Karpas-422 (cell line): ENCODE data around the gene SYDE1. TPM values are rescaled to one million over a fixed set of nuclear protein-coding genes. Genes with fewer than 3 reads are reported as not detected.

Experiments used
- DNase-seq: peaks from one replicate; pipeline ENCODE4 v3.0.0-alpha.2; 2015
- H2AFZ ChIP-seq: fragments of 200-600 bp; sonication (generic); 2 replicates; pipeline ENCODE4 v1.6.1; 2014; ENCODE audit warnings: antibody characterized with exemption, low read length, mixed read lengths
- H3K27ac ChIP-seq: fragments of 200-600 bp; sonication (generic); 2 replicates; pipeline ENCODE4 v1.5.1; 2014; ENCODE audit warnings: mild to moderate bottlenecking, low read length, moderate library complexity
- H3K27me3 ChIP-seq: fragments of 200-600 bp; sonication (generic); 2 replicates; pipeline ENCODE4 v1.6.1; 2014; ENCODE audit warnings: low read length, mixed read lengths
- H3K36me3 ChIP-seq: fragments of 200-600 bp; sonication (generic); 2 replicates; pipeline ENCODE4 v1.6.1; 2014; ENCODE audit warnings: low read length, mixed read lengths; ENCODE audit not compliant: insufficient read depth
- H3K4me1 ChIP-seq: fragments of 200-600 bp; sonication (generic); 2 replicates; pipeline ENCODE4 v1.6.1; 2014; ENCODE audit warnings: mild to moderate bottlenecking, low read length, mixed read lengths
- H3K4me2 ChIP-seq: fragments of 200-600 bp; sonication (generic); 2 replicates; pipeline ENCODE4 v1.6.1; 2014; ENCODE audit warnings: low read length, low read depth, mild to moderate bottlenecking; ENCODE audit not compliant: poor library complexity, severe bottlenecking
- H3K4me3 ChIP-seq: fragments of 200-600 bp; sonication (generic); 2 replicates; pipeline ENCODE4 v1.5.1; 2014; ENCODE audit warnings: mild to moderate bottlenecking, antibody characterized with exemption, low read length, mixed read lengths
- H3K79me2 ChIP-seq: fragments of 200-600 bp; sonication (generic); 2 replicates; pipeline ENCODE4 v1.6.1; 2014; ENCODE audit warnings: mild to moderate bottlenecking, low read length, mixed read lengths
- H3K9ac ChIP-seq: fragments of 200-600 bp; sonication (generic); 2 replicates; pipeline ENCODE4 v1.6.0; 2014; ENCODE audit warnings: low read length
- H3K9me2 ChIP-seq: fragments of 200-600 bp; sonication (generic), shearing (Covaris generic); replicated peaks from 2 replicates; pipeline ENCODE4 v1.6.0; 2014; ENCODE audit warnings: mild to moderate bottlenecking, low read length, moderate library complexity; ENCODE audit not compliant: insufficient read depth
- H3K9me3 ChIP-seq: fragments of 300-700, 200-600 bp; sonication (generic); 2 replicates; pipeline ENCODE4 v1.6.1; 2014; ENCODE audit warnings: low read length, mixed read lengths
- H4K20me1 ChIP-seq: fragments of 200-600 bp; sonication (generic); 2 replicates; pipeline ENCODE4 v1.6.1; 2014; ENCODE audit warnings: mild to moderate bottlenecking, antibody characterized with exemption, low read length, low read depth; ENCODE audit not compliant: insufficient read depth
- small RNA-seq: library from RNA; depleted of rRNA; stranded (forward); fragments of <200 nt; gene quantifications from one replicate; pipeline ENCODE3, GENCODE V24; 2014
- total RNA-seq: library from RNA; depleted of rRNA; stranded (reverse); fragments of >200 nt; shearing (Covaris generic); gene quantifications from 2 replicates; pipeline ENCODE4 v1.2.3, GENCODE V29; 2014; ENCODE audit warnings: low replicate concordance; rRNA removed

SYDE1 gene
- total RNA-seq, 1 experiment from 2014 or later, result not detected

GRCh38 chr19:15161028-15161984, 54.1 kb downstream of the SYDE1 start:
- Histone ChIP-seq H3K27ac (no peak overlapping the region), H3K4me1 (peaks cover 9% of the 10 kb centered on the region), H3K36me3 (peaks cover 18% of the 10 kb centered on the region), H3K4me2 (no peak overlapping the region), H3K9ac (no peak overlapping the region), H3K79me2 (no peaks in the 10 kb centered on the region), H4K20me1 (no peaks in the 10 kb centered on the region), H3K9me3 (peaks cover 6% of the 10 kb centered on the region; the same call in 1 of the 2 replicates), H3K9me2 (no peaks in the 10 kb centered on the region), H3K4me3 (no peak overlapping the region), H2AFZ (no peak overlapping the region), H3K27me3 (no peaks in the 10 kb centered on the region)
- DNase-seq, result peak; percentile 84

Small RNA genes lying within 50 kb of the gene (small RNA-seq; reads per million reads assigned to genes)
- gene RNU6-782P, result not detected

Other genes with a start within 250 kb of the SYDE1 start
- not detected in 2 replicates for gene OR7A17, start 221.3 kb upstream of the SYDE1 start, total RNA-seq
- gene OR7C2, start 165.9 kb upstream of the SYDE1 start, total RNA-seq, result not detected in 2 replicates
- not detected in 2 replicates for gene SLC1A6, start 127.5 kb upstream of the SYDE1 start, total RNA-seq
- not detected in 2 replicates for gene CASP14, start 57.9 kb upstream of the SYDE1 start, total RNA-seq
- gene OR1I1, start 25.2 kb upstream of the SYDE1 start, total RNA-seq, result not detected in 2 replicates
- 0.45 and 3.2 TPM in 2 replicates for gene NOTCH3, start 93.6 kb downstream of the SYDE1 start, total RNA-seq
- 0.11 and 1.6 TPM in 2 replicates for gene EPHX3, start 125.0 kb downstream of the SYDE1 start, total RNA-seq
- gene BRD4, start 225.1 kb downstream of the SYDE1 start, total RNA-seq, result 41.4 and 58.6 TPM in 2 replicates